ENCODE results near the gene EVI5L. TPM values are rescaled to one million over a fixed set of nuclear protein-coding genes. Genes with fewer than 3 reads are reported as not detected.

The EVI5L gene
- total and polyA plus RNA-seq, 2 of the 4 experiments (the other 2 are of a cell fraction), result 12.7 to 14.6 TPM

GRCh38 chr19:7888826-7889217, 58.8 kb downstream of the EVI5L start:
- Histone ChIP-seq H3K9ac (ENCODE audit: low read depth, low read length) (peak overlapping the region; percentile 73), H4K5ac (ENCODE audit: low read depth, low read length) (no peak overlapping the region), H2BK120ac (ENCODE audit: low read depth, low read length) (peak overlapping the region; percentile 36; the same call in 1 of the 2 replicates), H3K9me3 (ENCODE audit: control insufficient read depth, insufficient read depth, low read length) (no peaks in the 10 kb centered on the region), H3K14ac (replicated peaks; ENCODE audit: low read depth, low read length) (peak overlapping the region; percentile 89), H3K36me3 (ENCODE audit: control insufficient read depth, insufficient read depth, low read length) (no peaks in the 10 kb centered on the region), H4K91ac (ENCODE audit: insufficient read depth, low read depth, low read length) (peak overlapping the region; percentile 52; the same call in 1 of the 2 replicates), H3K56ac (ENCODE audit: extremely low read depth, insufficient read depth, low read length) (0 out of 2 replicates have a peak overlapping the region, but pooled peaks have one; percentile 3), H3K18ac (ENCODE audit: low read depth, low read length) (no peak overlapping the region), H4K20me1 (ENCODE audit: insufficient read depth, low read length) (no peaks in the 10 kb centered on the region), H3K4ac (ENCODE audit: low read depth, low read length) (peak overlapping the region; percentile 58), H3K79me1 (ENCODE audit: low read depth in 1 of 2, low read length in 2 of 2) (peaks cover 6 to 31% of the 10 kb centered on the region in 2 experiments), H3K27me3 (ENCODE audit: control insufficient read depth, insufficient read depth, low read length) (no peaks in the 10 kb centered on the region), H3K27ac (ENCODE audit: insufficient read depth, low read length) (peak overlapping the region; percentile 40; the same call in 1 of the 2 replicates), H2BK5ac (ENCODE audit: low read depth, low read length, poor library complexity, severe bottlenecking) (peak overlapping the region; percentile 35), H4K8ac (ENCODE audit: low read depth in 2 of 2, low read length in 2 of 2) (peak overlapping the region; percentile 81 to 89), H3K23ac (ENCODE audit: low read depth, low read length) (peak overlapping the region; percentile 31; the same call in 1 of the 2 replicates), H3K4me3 (ENCODE audit: insufficient read depth, low read depth, low read length) (peak overlapping the region; percentile 79), H3K9me1 (ENCODE audit: insufficient read depth, low read length) (0 out of 2 replicates have a peak, but pooled peaks cover 2% of the 10 kb centered on the region), H3K4me2 (ENCODE audit: low read depth, low read length) (peak overlapping the region; percentile 79), H2BK20ac (ENCODE audit: low read depth, low read length) (no peak overlapping the region), H2AK5ac (ENCODE audit: low read depth, low read length) (peak overlapping the region; percentile 70), H2AFZ (replicated peaks; ENCODE audit: low read length, poor library complexity) (peak overlapping the region; percentile 91), H2AK9ac (replicated peaks; ENCODE audit: low read depth, low read length, poor library complexity) (peak overlapping the region; percentile 94), H2BK15ac (ENCODE audit: low read depth, low read length) (no peak overlapping the region), H3K4me1 (ENCODE audit: control insufficient read depth, insufficient read depth, low read length) (peaks cover 4% of the 10 kb centered on the region; the same call in 1 of the 2 replicates)
- POLR2A ChIA-PET (ENCODE audit: unreplicated experiment), result no interaction called here
- no peak for DNase-seq
- TF ChIP-seq USF2 (IDR thresholded peaks at IDR 0.05; ENCODE audit: low read depth, low read length) (no peak), FOS (IDR thresholded peaks at IDR 0.05; ENCODE audit: low read depth, low read length) (no peak), CTCF (conservative IDR thresholded peaks at IDR 0.05; ENCODE audit: low read depth, low read length) (no peak), RFX5 (IDR thresholded peaks at IDR 0.05; ENCODE audit: low read depth, low read length) (no peak), CEBPB (IDR thresholded peaks at IDR 0.05; ENCODE audit: low read depth, low read length) (no peak), CHD1 (IDR thresholded peaks at IDR 0.05; ENCODE audit: low read depth, low read length) (no peak), RCOR1 (IDR thresholded peaks at IDR 0.05; ENCODE audit: insufficient replicate concordance, low read length) (no peak), MAZ (IDR thresholded peaks at IDR 0.05; ENCODE audit: borderline replicate concordance, low read depth, low read length) (no peak), MAFK (IDR thresholded peaks at IDR 0.05; ENCODE audit: low read depth, low read length) (no peak), BHLHE40 (IDR thresholded peaks at IDR 0.05; ENCODE audit: low read depth, low read length) (no peak), SMC3 (IDR thresholded peaks at IDR 0.05; ENCODE audit: low read depth, low read length) (no peak), ELK1 (IDR thresholded peaks at IDR 0.05; ENCODE audit: borderline replicate concordance, low read depth, low read length) (no peak), POLR2A (IDR thresholded peaks at IDR 0.05; ENCODE audit: low read depth, low read length) (no peak), RAD21 (IDR thresholded peaks at IDR 0.05; ENCODE audit: low read length) (no peak), NFE2L2 (IDR thresholded peaks at IDR 0.05; ENCODE audit: low read depth, low read length) (no peak)
- CTCF ChIA-PET, result interaction anchor here (0.9 kb wide), 1 partner anchor 15 kb away, joined by 3 read pairs; the partner anchor contains the start of gene MAP2K7
- 55% methylated on average over 4 of the region's 8 CpGs; no CpG with 5 or more reads in 1 of the 2 experiments for WGBS, 2 experiments (ENCODE audit: extremely low coverage in 2 of 2, insufficient read length in 1 of 2)
- intact Hi-C loops (cut with micrococcal nuclease), result no loop called here
- peak; percentile 3 for ATAC-seq (ENCODE audit: low read depth)
- in situ Hi-C loops (cut with MboI; ENCODE audit: low sequenced_read_pairs), result no loop called here
- dilution Hi-C loops (cut with HindIII; ENCODE audit: low sequenced_read_pairs, unreplicated experiment), result no loop called here
- BruUV-seq (replicated peaks), result no TSS peak
